Measurements from ENCODE around the gene RASSF10.

Gene RASSF10

DNA sequence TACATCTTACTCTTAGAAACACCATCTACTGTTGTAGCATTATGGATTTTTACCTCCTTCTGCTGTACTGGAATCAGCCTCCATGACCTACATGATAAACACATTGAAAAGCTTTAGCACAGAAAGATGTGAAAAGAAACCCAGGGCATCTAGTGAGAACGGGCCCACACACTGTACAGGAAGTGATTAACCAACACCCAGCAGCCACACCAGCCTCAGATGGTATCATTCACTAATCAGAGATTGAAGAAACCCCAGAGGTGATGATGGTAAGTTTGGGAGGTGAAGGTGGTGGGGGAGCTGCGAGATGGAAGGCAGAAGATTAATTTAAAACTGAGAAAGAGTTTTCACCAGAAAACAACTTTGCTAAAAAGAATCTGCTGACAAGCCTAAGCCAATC is 46.1 kb downstream of the RASSF10 start:
- DNase-seq (ENCODE audit: low spot score) = no peak

DNA sequence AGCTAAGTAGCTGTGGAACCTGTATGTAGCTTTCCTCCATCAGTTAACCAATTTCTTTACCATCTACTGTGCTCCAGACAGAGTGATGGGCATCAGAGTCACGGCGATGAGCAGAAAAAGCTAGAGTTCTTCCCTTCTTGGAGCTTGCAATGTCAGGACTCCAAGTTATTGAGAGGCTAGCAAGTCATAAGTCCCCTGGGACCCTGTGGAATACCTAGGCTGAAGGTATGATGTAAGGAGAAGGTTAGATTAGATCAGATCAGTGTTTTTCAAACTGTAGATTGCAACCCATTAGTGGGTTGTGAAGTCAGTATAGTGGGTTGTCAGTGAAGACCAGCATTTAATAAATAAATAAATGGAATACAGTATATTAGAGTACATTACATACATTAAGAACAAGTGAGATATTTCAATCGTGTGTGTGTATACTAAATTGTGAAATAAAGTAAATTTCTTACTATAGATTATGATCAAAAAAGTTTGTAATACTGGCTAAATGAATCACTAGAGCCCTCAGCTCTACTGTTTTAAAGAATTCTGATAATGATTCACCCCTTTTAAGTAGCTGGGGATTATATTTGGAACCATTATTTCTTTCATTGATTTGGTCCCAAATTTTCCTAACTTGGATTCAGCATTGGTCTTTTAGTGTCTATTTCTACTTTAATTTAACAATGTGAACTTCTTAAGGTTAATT is 52.3 kb downstream of the RASSF10 start:
- DNase-seq (ENCODE audit: low spot score) = no peak
